DOHH2 (cell line): ENCODE results near the gene TRH.
"Not testable (repeated sequence)": the region's sequence is repeated elsewhere in the genome, so short reads cannot be mapped to it uniquely, and the experiment has no call there.

Experiments used
- EZH2phosphoT487 ChIP-seq: fragments of 200-600 bp; sonication (generic); IDR thresholded peaks from 2 replicates; pipeline ENCODE4 v1.6.1; 2017; ENCODE audit warnings: borderline replicate concordance, mild to moderate bottlenecking, antibody characterized with exemption, low read length, moderate library complexity, mixed read lengths
- TF ChIP-seq, protein P1 (sequence below): fragments of 200-600 bp; sonication (generic); IDR thresholded peaks from one replicate; pipeline ENCODE4 v1.5.1; 2014; ENCODE audit warnings: antibody characterized with exemption, mild to moderate bottlenecking, low read depth, low read length; ENCODE audit not compliant: poor library complexity, severe bottlenecking

DNA sequence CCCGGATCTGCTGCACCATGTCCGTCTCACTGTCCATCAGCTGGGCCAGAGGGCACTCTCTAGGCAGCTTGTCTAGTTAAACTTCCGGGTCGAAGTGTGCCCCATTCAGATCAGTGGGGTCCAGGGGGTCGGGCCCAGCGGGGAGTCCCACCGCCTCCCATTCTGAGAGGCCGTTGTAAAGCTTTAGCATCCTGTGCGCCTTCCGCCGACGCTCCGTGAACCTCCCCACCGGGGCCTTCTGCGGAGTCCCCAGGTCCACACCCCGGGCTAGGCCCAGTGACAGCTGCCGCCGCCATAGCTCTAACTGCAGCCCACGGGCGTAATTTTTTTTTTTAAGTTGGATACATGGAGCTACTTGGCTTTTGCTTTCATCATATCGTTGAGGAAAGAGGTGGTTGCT, 38.7 kb downstream of the TRH start:
- TF ChIP-seq, protein P1, sequence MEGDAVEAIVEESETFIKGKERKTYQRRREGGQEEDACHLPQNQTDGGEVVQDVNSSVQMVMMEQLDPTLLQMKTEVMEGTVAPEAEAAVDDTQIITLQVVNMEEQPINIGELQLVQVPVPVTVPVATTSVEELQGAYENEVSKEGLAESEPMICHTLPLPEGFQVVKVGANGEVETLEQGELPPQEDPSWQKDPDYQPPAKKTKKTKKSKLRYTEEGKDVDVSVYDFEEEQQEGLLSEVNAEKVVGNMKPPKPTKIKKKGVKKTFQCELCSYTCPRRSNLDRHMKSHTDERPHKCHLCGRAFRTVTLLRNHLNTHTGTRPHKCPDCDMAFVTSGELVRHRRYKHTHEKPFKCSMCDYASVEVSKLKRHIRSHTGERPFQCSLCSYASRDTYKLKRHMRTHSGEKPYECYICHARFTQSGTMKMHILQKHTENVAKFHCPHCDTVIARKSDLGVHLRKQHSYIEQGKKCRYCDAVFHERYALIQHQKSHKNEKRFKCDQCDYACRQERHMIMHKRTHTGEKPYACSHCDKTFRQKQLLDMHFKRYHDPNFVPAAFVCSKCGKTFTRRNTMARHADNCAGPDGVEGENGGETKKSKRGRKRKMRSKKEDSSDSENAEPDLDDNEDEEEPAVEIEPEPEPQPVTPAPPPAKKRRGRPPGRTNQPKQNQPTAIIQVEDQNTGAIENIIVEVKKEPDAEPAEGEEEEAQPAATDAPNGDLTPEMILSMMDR: not testable (repeated sequence)
- TF ChIP-seq EZH2phosphoT487: not testable (repeated sequence)
